Adrenal gland (tissue), 5 donors: ENCODE results near the gene CCL19.

Experiments
- CTCF ChIP-seq, 6 experiments: fragments of 450-650 bp in 4 of 6; fragments of 200-600 bp in 2 of 6; sonication (generic) in 1 of 6; IDR thresholded peaks; 1 replicate in 5 of 6; 2 replicates in 1 of 6; pipeline versions ENCODE4 v1.5.1 to v1.8.0; 2016 to 2021; ENCODE audit warnings: antibody characterized with exemption in 6 of 6, mild to moderate bottlenecking in 2 of 6, moderate library complexity in 1 of 6
- POLR2A ChIP-seq, 2 donors: fragments of 450-650 bp; IDR thresholded peaks; one replicate each; pipeline ENCODE4 v1.6.1; 2017; ENCODE audit warnings: antibody characterized with exemption in 2 of 2, mild to moderate bottlenecking in 2 of 2, moderate library complexity in 1 of 2
- donor health status: DM: no; HTN: no; CAD: no.

GRCh38 chr9:34737677-34738260 is 46.7 kb upstream of the CCL19 start:
- TF ChIP-seq CTCF (IDR thresholded peaks at IDR 0.05) (no peak), POLR2A (IDR thresholded peaks at IDR 0.05) (no peak)
